Cerebellar nuclear complex (tissue), 1 donor: ENCODE results near the gene DTX3L.

Experiments
- DNase-seq, 2 experiments: peaks; one replicate each; lab custom pipeline; 2025; lab: John Stamatoyannopoulos, UW

Gene DTX3L

GRCh38 chr3:122606330-122606729 lies 42.2 kb downstream of the DTX3L start:
- DNase-seq = no peak

GRCh38 chr3:122608916-122609315 lies 44.8 kb downstream of the DTX3L start:
- no peak for DNase-seq

GRCh38 chr3:122609798-122610559 lies 45.8 kb downstream of the DTX3L start:
- no peak for DNase-seq

- no peak for DNase-seq
Measured at GRCh38 chr3:122612696-122613095, 48.6 kb downstream of the DTX3L start.

GRCh38 chr3:122615303-122615702 lies 51.2 kb downstream of the DTX3L start:
- no peak for DNase-seq

DNA sequence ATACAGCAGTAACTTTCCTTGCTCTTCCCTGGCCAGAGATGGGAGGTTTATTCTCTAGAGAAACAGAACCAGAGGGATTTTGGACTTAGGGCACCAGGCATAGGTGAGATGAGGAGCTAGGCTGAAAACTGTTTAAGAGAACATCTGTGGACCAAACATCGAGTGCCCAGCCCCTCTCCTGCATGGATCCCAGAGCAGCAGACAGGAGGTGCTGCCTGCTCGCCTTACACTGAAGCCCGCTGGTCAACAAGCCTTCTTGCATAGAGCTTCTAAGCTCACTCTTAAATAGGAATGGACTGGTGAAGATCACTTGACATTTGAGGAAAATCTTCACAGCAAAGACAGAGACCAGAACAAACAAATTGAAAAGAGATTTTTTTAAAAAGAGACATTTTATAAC lies 54.5 kb downstream of the DTX3L start:
- DNase-seq = no peak

- no peak for DNase-seq
Measured at GRCh38 chr3:122619040-122619439, 54.9 kb downstream of the DTX3L start.

GRCh38 chr3:122620399-122620798 lies 56.3 kb downstream of the DTX3L start:
- no peak for DNase-seq

DNA sequence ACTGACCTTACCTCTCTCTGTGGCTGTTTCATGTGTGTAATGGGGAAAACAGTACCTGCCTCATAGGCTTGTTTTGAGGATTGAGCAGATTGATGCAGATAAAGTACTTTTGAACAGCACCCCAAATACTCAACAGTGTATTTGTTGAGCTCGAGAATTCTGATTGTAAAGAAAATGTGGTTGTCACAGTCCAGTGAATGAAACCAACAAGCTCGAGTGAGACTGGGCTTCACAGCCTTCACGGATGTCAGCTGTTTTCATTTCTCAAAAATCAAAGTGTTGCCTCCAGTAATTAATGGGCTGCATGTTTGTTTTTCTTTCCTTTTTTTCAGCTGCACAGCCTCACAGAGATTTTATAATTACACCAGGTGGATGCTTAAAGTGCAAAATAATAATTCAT lies 57.0 kb downstream of the DTX3L start:
- DNase-seq = no peak

GRCh38 chr3:122623031-122623829 lies 59.1 kb downstream of the DTX3L start:
- no peak for DNase-seq
